Hepatocyte (in vitro differentiated cells): ENCODE data around the gene PDK4. TPM values are rescaled to one million over a fixed set of nuclear protein-coding genes. Genes with fewer than 3 reads are reported as not detected.

Source experiments
- DNase-seq: peaks from one replicate; pipeline ENCODE4 v3.0.0-alpha.2; 2016; ENCODE audit warnings: low spot score
- H2AFZ ChIP-seq: fragments of 200-600 bp; sonication (generic); 2 replicates; pipeline ENCODE4 v1.6.0; 2016; ENCODE audit warnings: antibody characterized with exemption, mild to moderate bottlenecking
- H3K27ac ChIP-seq: fragments of 200-600 bp; sonication (generic); 2 replicates; pipeline ENCODE4 v1.5.1; 2016; ENCODE audit warnings: mild to moderate bottlenecking
- H3K27me3 ChIP-seq: fragments of 200-600 bp; sonication (generic); 2 replicates; pipeline ENCODE4 v1.6.1; 2016
- H3K36me3 ChIP-seq: fragments of 200-600 bp; sonication (generic); replicated peaks from 2 replicates; pipeline ENCODE4 v1.5.1; 2016; ENCODE audit warnings: low read depth; ENCODE audit not compliant: insufficient read depth
- H3K4me1 ChIP-seq: fragments of 200-600 bp; sonication (generic); 2 replicates; pipeline ENCODE4 v1.5.1; 2016; ENCODE audit warnings: mild to moderate bottlenecking, moderate library complexity; ENCODE audit not compliant: insufficient read depth
- H3K4me2 ChIP-seq: fragments of 200-600 bp; sonication (generic); 2 replicates; pipeline ENCODE4 v1.6.0; 2016
- H3K4me3 ChIP-seq: fragments of 200-600 bp; sonication (generic); 2 replicates; pipeline ENCODE4 v1.5.1; 2016; ENCODE audit warnings: mild to moderate bottlenecking
- H3K79me2 ChIP-seq: fragments of 200-600 bp; sonication (generic); 2 replicates; pipeline ENCODE4 v1.6.0; 2017; ENCODE audit warnings: mild to moderate bottlenecking
- H3K9me2 ChIP-seq: fragments of 200-600 bp; sonication (generic); replicated peaks from 2 replicates; pipeline ENCODE4 v1.6.0; 2017; ENCODE audit warnings: mild to moderate bottlenecking; ENCODE audit not compliant: insufficient read depth
- H3K9me3 ChIP-seq: fragments of 200-600 bp; sonication (generic); 2 replicates; pipeline ENCODE4 v1.5.1; 2016; ENCODE audit warnings: low read depth, mild to moderate bottlenecking
- H4K20me1 ChIP-seq: fragments of 200-600 bp; sonication (generic); 2 replicates; pipeline ENCODE4 v1.6.0; 2016; ENCODE audit warnings: mild to moderate bottlenecking; ENCODE audit not compliant: insufficient read depth, poor library complexity, severe bottlenecking
- EZH2 ChIP-seq: fragments of 200-600 bp; sonication (generic); IDR thresholded peaks from 2 replicates; pipeline ENCODE4 v1.6.1; 2016; ENCODE audit warnings: antibody characterized with exemption, mild to moderate bottlenecking, borderline replicate concordance
- EZH2phosphoT487 ChIP-seq: fragments of 200-600 bp; sonication (generic); IDR thresholded peaks from one replicate; pipeline ENCODE4 v1.6.1; 2018; ENCODE audit warnings: antibody characterized with exemption, mild to moderate bottlenecking, low read depth, moderate library complexity; ENCODE audit not compliant: unreplicated experiment, severe bottlenecking
- WGBS: methylation state at CpG from one replicate; pipeline ENCODE4 v1.1.6; 2016; ENCODE audit warnings: low lambda C conversion rate; ENCODE audit errors: missing lambda C conversion rate; 5-methylcytosine and 5-hydroxymethylcytosine counted together
- polyA plus RNA-seq: library from polyadenylated mRNA; unstranded; fragments of >200 nt; fragmentation: Nextera tagmentation; extraction: Ambion mirVana; gene quantifications from 2 replicates; pipeline ENCODE4 v1.2.1, GENCODE V29; 2016
- total RNA-seq: library from RNA; depleted of rRNA; stranded (reverse); fragments of >200 nt; gene quantifications from 2 replicates; pipeline ENCODE4 v1.2.3, GENCODE V29; 2014
- TF ChIP-seq, protein P1 (sequence below): fragments of 200-600 bp; sonication (generic); IDR thresholded peaks from 2 replicates; pipeline ENCODE4 v1.5.1; 2016; ENCODE audit warnings: antibody characterized with exemption, mild to moderate bottlenecking; ENCODE audit not compliant: poor library complexity

Gene PDK4
- total and polyA plus RNA-seq, 2 experiments from 2014 or later: 26.0 to 34.6 TPM

GRCh38 chr7:95547361-95548348 is 48.7 kb downstream of the PDK4 start:
- H3K4me3 ChIP-seq: no peak overlapping the region
- H4K20me1 ChIP-seq: no peaks in the 10 kb centered on the region
- no peaks in the 10 kb centered on the region for H3K9me2 ChIP-seq
- no peaks in the 10 kb centered on the region for H3K9me3 ChIP-seq
- no peaks in the 10 kb centered on the region for H3K36me3 ChIP-seq
- no peak for DNase-seq
- H3K4me1 ChIP-seq: peaks cover 37% of the 10 kb centered on the region
- WGBS: 61% methylated on average over 6 of the region's 6 CpGs
- H3K27me3 ChIP-seq: no peaks in the 10 kb centered on the region
- no peak overlapping the region for H3K4me2 ChIP-seq
- TF ChIP-seq EZH2phosphoT487 (no peak), EZH2 (no peak)
- TF ChIP-seq, protein P1, sequence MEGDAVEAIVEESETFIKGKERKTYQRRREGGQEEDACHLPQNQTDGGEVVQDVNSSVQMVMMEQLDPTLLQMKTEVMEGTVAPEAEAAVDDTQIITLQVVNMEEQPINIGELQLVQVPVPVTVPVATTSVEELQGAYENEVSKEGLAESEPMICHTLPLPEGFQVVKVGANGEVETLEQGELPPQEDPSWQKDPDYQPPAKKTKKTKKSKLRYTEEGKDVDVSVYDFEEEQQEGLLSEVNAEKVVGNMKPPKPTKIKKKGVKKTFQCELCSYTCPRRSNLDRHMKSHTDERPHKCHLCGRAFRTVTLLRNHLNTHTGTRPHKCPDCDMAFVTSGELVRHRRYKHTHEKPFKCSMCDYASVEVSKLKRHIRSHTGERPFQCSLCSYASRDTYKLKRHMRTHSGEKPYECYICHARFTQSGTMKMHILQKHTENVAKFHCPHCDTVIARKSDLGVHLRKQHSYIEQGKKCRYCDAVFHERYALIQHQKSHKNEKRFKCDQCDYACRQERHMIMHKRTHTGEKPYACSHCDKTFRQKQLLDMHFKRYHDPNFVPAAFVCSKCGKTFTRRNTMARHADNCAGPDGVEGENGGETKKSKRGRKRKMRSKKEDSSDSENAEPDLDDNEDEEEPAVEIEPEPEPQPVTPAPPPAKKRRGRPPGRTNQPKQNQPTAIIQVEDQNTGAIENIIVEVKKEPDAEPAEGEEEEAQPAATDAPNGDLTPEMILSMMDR: no peak
- no peaks in the 10 kb centered on the region for H3K79me2 ChIP-seq
- no peak overlapping the region for H2AFZ ChIP-seq
- H3K27ac ChIP-seq: peak overlapping the region; percentile 8

DNA sequence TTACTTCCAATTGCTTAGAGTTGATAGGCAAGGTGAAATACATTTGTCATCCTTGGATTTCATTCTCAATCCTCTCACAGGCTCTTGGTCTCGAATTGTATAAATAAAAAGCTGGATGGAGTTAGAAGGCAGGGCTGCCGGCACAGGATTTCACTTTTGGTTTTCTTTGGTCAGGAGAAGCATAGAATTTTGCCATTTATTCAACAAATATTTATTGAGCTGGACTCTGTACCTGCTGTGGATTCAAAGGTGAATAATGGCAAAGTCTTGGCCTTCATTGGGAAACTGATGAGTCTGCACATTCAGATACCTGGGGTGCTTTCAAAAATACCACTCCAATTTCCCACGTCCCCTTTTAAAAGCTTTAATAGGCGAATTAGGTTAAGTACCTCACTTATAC is 49.7 kb downstream of the PDK4 start:
- Histone ChIP-seq H3K4me3 (no peak overlapping the region), H3K4me2 (no peak overlapping the region), H3K79me2 (no peaks in the 10 kb centered on the region), H3K9me2 (no peaks in the 10 kb centered on the region), H3K9me3 (no peaks in the 10 kb centered on the region), H4K20me1 (no peaks in the 10 kb centered on the region), H3K27ac (peak overlapping the region; percentile 8), H3K4me1 (peaks cover 37% of the 10 kb centered on the region), H3K36me3 (no peaks in the 10 kb centered on the region), H2AFZ (no peak overlapping the region), H3K27me3 (no peaks in the 10 kb centered on the region)
- TF ChIP-seq EZH2phosphoT487: no peak
- TF ChIP-seq, protein P1: no peak
- no peak for DNase-seq
- 67% methylated on average over 4 of the region's 4 CpGs for WGBS

- H3K27me3 ChIP-seq: no peaks in the 10 kb centered on the region
- peak overlapping the region; percentile 8 for H3K4me3 ChIP-seq
- H3K9me3 ChIP-seq: no peaks in the 10 kb centered on the region
- TF ChIP-seq EZH2 (no peak), EZH2phosphoT487 (no peak)
- TF ChIP-seq, protein P1: no peak
- H3K36me3 ChIP-seq: no peaks in the 10 kb centered on the region
- H2AFZ ChIP-seq: peak overlapping the region; percentile 23
- peaks cover 33% of the 10 kb centered on the region for H3K4me1 ChIP-seq
- 95% methylated on average over 1 of the region's 1 CpG for WGBS
- H4K20me1 ChIP-seq: no peaks in the 10 kb centered on the region
- peak overlapping the region; percentile 64 for H3K4me2 ChIP-seq
- no peaks in the 10 kb centered on the region for H3K9me2 ChIP-seq
- peak overlapping the region; percentile 61 for H3K27ac ChIP-seq
- no peaks in the 10 kb centered on the region for H3K79me2 ChIP-seq
- DNase-seq: no peak
Observed at GRCh38 chr7:95545673-95546072, 50.6 kb downstream of the PDK4 start.
